T47D (cell line): ENCODE data around the gene PLOD1.
"Not testable (repeated sequence)": the region's sequence is repeated elsewhere in the genome, so short reads cannot be mapped to it uniquely, and the experiment has no call there.

Experiments
- DNase-seq, 2 experiments: peaks; one replicate each; pipeline versions ENCODE4 v3.0.0 to v3.0.0-alpha.2; 2011 to 2012; ENCODE audit warnings: low read depth in 1 of 2, low spot score in 1 of 2
- JUND ChIP-seq: IDR thresholded peaks from 2 replicates; pipeline ENCODE4 v1.6.1; 2012; ENCODE audit warnings: low read depth
- in situ Hi-C: cut with HindIII; loops from 2 replicates; pipeline ENCODE4 v1.10.0; 2016; ENCODE audit warnings: low sequenced_read_pairs, low pct_unique_long_range_greater_than_20kb

Gene PLOD1

DNA sequence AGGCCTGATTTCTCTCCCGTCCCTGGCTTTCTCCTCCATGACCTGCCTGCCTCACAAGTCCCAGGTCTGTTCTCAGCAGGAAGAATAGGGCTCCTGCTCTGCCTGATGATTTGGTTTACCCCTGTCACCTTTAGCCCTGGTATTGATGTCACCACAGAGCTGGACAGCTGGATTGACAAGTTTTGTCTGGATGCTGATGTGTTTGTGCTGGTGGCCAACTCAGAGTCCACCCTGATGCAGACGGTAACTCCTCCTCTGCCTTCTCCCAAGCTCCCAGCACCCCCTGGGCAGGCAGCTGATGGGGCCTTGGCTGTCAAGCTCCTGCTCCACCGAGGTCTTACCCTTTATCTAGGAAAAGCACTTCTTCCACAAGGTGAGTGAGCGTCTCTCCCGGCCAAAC is 64.1 kb downstream of the PLOD1 start:
- no peak for DNase-seq
- in situ Hi-C loops, result no loop called here
- TF ChIP-seq JUND, result no peak

DNA sequence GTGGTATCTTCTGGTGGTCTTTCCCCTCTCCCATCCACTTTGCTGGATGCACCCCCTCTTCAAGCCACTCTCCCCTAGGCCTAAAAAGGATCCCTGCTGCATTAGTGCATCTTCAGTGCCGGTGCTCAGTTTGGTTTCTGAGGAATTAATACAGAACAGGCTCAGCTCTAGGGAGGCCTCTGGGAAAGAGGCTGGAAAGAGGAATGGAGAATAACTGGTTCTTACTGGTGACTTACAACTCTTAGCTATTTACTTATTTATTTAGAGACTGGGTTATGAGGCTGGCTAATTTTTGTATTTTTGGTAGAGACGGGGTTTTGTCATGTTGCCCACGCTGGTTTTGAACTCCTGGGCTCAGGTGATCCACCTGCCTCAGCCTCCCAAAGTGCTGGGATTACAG is 64.7 kb downstream of the PLOD1 start:
- peak in 1 of 2 experiments; percentile 39 for DNase-seq
- TF ChIP-seq JUND, result no peak
- in situ Hi-C loops, result no loop called here

GRCh38 chr1:12001249-12001917 is 66.9 kb downstream of the PLOD1 start:
- DNase-seq, result peak in 1 of 2 experiments; percentile 61
- in situ Hi-C loops, result no loop called here

GRCh38 chr1:12001996-12002493 is 67.5 kb downstream of the PLOD1 start:
- in situ Hi-C loops, result no loop called here
- no peak for TF ChIP-seq JUND
- DNase-seq, result no peak

More at GRCh38 chr1:12001249-12001917, 66.9 kb downstream of the PLOD1 start:
- no peak for TF ChIP-seq JUND

DNA sequence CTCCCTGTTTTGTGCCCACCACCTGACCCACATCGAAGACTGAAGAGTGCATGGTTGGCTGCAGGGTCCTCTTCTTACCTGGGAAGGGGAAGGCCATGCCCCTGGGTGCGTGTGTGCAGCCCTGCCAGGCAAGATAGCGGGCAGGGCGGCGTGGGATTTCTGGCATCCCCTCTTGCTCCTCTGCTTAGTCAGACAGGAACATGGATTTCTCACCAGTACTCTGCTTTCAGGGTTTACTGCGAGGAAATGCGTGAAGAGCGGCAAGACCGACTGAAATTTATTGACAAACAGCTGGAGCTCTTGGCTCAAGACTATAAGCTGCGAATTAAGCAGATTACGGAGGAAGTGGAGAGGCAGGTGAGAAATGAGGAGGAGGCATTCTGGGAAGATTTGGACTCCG is 69.2 kb downstream of the PLOD1 start:
- no peak for TF ChIP-seq JUND
- DNase-seq, result no peak
- in situ Hi-C loops, result no loop called here

DNA sequence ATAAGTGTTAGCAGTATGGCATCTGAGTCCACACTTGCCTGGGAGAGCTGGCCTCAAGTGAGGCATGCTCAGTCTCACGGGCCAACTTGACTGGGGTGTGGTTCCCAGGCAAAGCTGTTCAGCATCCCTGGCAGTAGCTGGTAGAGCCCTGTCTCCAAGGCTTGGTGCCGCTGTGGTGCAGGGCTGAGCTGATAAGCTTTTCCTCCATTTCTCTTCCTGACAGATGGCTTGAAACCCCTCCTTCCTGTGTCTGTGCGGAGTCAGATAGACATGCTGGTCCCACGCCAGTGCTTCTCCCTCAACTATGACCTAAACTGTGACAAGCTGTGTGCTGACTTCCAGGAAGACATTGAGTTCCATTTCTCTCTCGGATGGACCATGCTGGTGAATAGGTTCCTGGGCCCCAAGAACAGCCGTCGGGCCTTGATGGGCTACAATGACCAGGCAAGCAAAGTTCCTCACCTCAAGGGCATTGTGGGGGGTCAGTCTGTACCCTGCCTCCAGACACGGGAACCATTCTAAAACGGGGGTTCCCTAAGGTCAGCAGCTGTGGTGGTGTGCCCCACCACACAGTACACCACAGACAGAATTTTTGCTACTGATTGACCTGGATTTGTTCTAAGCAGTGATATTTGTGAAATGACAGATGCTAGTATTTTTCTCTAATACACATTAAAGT is 71.1 kb downstream of the PLOD1 start:
- TF ChIP-seq JUND, result no peak
- in situ Hi-C loops, result no loop called here
- DNase-seq, result no peak

GRCh38 chr1:12006167-12006921 is 71.8 kb downstream of the PLOD1 start:
- in situ Hi-C loops, result no loop called here
- DNase-seq, result no peak
- TF ChIP-seq JUND, result no peak

DNA sequence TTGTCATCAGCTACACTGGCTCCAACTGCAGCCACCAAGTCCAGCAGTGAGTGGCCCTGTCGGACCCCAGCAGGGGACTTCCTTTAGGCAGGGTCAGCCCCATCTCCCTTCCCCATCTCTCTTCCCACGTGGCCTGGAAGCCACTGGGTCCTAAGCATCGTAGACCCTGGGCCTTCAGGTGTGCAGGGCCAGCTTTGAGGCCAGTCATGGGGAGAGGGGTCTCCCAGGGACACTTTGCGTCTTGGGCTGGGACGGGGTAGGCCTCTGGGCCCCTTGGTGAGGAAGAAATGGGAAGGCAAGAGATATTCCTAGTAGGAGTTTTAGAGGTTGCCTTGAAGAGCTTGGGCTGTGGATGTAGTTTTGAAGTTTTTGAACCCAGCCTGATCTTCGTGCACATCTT is 72.7 kb downstream of the PLOD1 start:
- in situ Hi-C loops, result no loop called here
- no peak for DNase-seq
- no peak for TF ChIP-seq JUND

DNA sequence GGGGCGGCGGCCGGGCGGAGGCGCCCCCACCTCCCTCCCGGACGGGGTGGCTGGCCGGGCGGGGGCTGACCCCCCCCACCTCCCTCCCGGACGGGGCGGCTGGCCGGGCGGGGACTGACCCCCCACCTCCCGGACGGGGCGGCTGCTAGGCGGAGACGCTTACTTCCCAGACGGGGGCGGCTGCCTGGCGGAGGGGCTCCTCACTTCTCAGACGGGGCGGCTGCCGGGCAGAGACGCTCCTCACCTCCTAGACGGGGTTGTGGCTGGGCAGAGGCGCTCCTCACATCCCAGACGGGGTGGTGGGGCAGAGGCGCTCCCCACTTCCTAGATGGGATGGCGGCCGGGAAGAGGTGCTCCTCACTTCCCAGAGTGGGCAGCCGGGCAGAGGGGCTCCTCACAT is 73.8 kb downstream of the PLOD1 start:
- in situ Hi-C loops, DNase-seq: not testable (repeated sequence)

- no peak for TF ChIP-seq JUND
- no peak for DNase-seq
- in situ Hi-C loops, result no loop called here
Measured at GRCh38 chr1:12009318-12009947, 74.9 kb downstream of the PLOD1 start.

GRCh38 chr1:12010746-12011570 is 76.4 kb downstream of the PLOD1 start:
- TF ChIP-seq JUND, result no peak
- in situ Hi-C loops, result no loop called here
- DNase-seq, result no peak

- no peak for DNase-seq
- in situ Hi-C loops, result no loop called here
- no peak for TF ChIP-seq JUND
Measured at GRCh38 chr1:12011998-12012397, 77.5 kb downstream of the PLOD1 start.
